Uterus (tissue), 2 donors: ENCODE data around the gene CFAP210.

Source experiments
- CTCF ChIP-seq, 4 experiments: fragments of 200-600 bp in 2 of 4; fragments of 450-650 bp in 2 of 4; sonication (generic) in 2 of 4; IDR thresholded peaks; one replicate each; pipeline ENCODE4 v1.5.1; 2016 to 2019; ENCODE audit warnings: antibody characterized with exemption in 4 of 4, mild to moderate bottlenecking in 2 of 4, moderate library complexity in 1 of 4
- POLR2A ChIP-seq, 2 donors: fragments of 450-650 bp; IDR thresholded peaks; one replicate each; pipeline ENCODE4 v1.6.1; 2016; ENCODE audit warnings: antibody characterized with exemption in 2 of 2, mild to moderate bottlenecking in 1 of 2, moderate library complexity in 1 of 2

DNA sequence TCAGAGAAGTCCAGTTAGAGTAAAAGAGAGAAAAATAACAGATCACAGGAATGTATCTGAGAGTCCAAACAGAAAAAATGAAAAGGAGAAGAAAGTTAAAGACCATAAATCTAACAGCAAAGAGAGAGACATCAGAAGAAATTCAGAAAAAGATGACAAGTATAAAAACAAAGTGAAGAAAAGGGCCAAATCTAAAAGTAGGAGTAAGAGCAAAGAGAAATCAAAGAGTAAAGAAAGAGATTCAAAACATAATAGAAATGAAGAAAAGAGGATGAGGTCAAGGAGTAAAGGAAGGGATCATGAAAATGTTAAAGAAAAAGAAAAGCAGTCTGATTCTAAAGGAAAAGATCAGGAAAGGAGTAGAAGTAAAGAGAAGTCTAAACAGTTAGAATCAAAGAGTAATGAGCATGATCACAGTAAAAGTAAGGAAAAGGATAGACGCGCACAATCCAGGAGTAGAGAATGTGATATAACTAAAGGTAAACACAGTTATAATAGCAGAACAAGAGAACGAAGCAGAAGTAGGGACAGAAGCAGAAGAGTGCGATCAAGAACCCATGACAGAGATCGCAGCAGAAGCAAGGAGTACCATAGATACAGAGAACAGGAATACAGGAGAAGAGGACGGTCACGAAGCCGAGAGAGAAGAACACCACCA lies 57.6 kb downstream of the CFAP210 start:
- TF ChIP-seq POLR2A (IDR thresholded peaks at IDR 0.05), result no peak
- no peak for TF ChIP-seq CTCF (IDR thresholded peaks at IDR 0.05)
